HG03097 (cell line): ENCODE measurements around the gene ITSN1.
"Not testable (repeated sequence)": the region's sequence is repeated elsewhere in the genome, so short reads cannot be mapped to it uniquely, and the experiment has no call there.

Experiments
- ATAC-seq: cut with Tn5 transposase; IDR thresholded peaks from one replicate; pipeline ENCODE4 v1.9.1; 2021; ENCODE audit not compliant: unreplicated experiment, low FRiP score

The ITSN1 gene

GRCh38 chr21:33855190-33855589 lies 212.9 kb downstream of the ITSN1 start:
- no peak for ATAC-seq

- ATAC-seq: no peak
These were observed 214.7 kb downstream of the ITSN1 start for GRCh38 chr21:33856893-33857527.

- no peak for ATAC-seq
These were observed 215.8 kb downstream of the ITSN1 start for GRCh38 chr21:33857846-33858666.

GRCh38 chr21:33858667-33859372 lies 216.5 kb downstream of the ITSN1 start:
- ATAC-seq: no peak

GRCh38 chr21:33859373-33860102 lies 217.2 kb downstream of the ITSN1 start:
- ATAC-seq: no peak

GRCh38 chr21:33860332-33860879 lies 218.1 kb downstream of the ITSN1 start:
- ATAC-seq: no peak

GRCh38 chr21:33861125-33861524 lies 218.8 kb downstream of the ITSN1 start:
- ATAC-seq: no peak

- ATAC-seq: not testable (repeated sequence)
These were observed 220.9 kb downstream of the ITSN1 start for GRCh38 chr21:33863191-33863590.

- ATAC-seq: no peak
These were observed 221.8 kb downstream of the ITSN1 start for GRCh38 chr21:33864150-33864549.

GRCh38 chr21:33865176-33865575 lies 222.9 kb downstream of the ITSN1 start:
- no peak for ATAC-seq

GRCh38 chr21:33865996-33866575 lies 223.8 kb downstream of the ITSN1 start:
- ATAC-seq: no peak

- no peak for ATAC-seq
These were observed 224.5 kb downstream of the ITSN1 start for GRCh38 chr21:33866826-33867225.

GRCh38 chr21:33867868-33868267 lies 225.6 kb downstream of the ITSN1 start:
- not testable (repeated sequence) for ATAC-seq

GRCh38 chr21:33869873-33870272 lies 227.6 kb downstream of the ITSN1 start:
- ATAC-seq: no peak

- ATAC-seq: no peak
These were observed 228.5 kb downstream of the ITSN1 start for GRCh38 chr21:33870768-33871167.

- no peak for ATAC-seq
These were observed 228.9 kb downstream of the ITSN1 start for GRCh38 chr21:33871171-33871570.

- ATAC-seq: no peak
These were observed 230.7 kb downstream of the ITSN1 start for GRCh38 chr21:33872881-33873515.

GRCh38 chr21:33874161-33874560 lies 231.9 kb downstream of the ITSN1 start:
- no peak for ATAC-seq

GRCh38 chr21:33875026-33875695 lies 232.9 kb downstream of the ITSN1 start:
- no peak for ATAC-seq
